HG03558 (cell line): ENCODE results near the gene TMCC2.
"Not testable (repeated sequence)": the region's sequence is repeated elsewhere in the genome, so short reads cannot be mapped to it uniquely, and the experiment has no call there.

Source experiments
- ATAC-seq: cut with Tn5 transposase; IDR thresholded peaks from one replicate; pipeline ENCODE4 v1.9.1; 2021; ENCODE audit warnings: moderate number of reproducible peaks; ENCODE audit not compliant: unreplicated experiment; ENCODE audit errors: extremely low read depth

The TMCC2 gene

GRCh38 chr1:205211169-205211838 lies 16.4 kb upstream of the TMCC2 start, which contains the start of gene DSTYK:
Gene DSTYK, minus strand, starts transcription at chr1:205211702. Its CDS starts 167 bp downstream, at chr1:205211535.
- ATAC-seq: no peak

- ATAC-seq: no peak
Observed at GRCh38 chr1:205211839-205212536, 15.8 kb upstream of the TMCC2 start.

GRCh38 chr1:205214756-205215155 lies 13.0 kb upstream of the TMCC2 start:
- no peak for ATAC-seq

- no peak for ATAC-seq
Observed at GRCh38 chr1:205216588-205216987, 11.2 kb upstream of the TMCC2 start.

- ATAC-seq: no peak
Observed at GRCh38 chr1:205217418-205217817, 10.3 kb upstream of the TMCC2 start.

- no peak for ATAC-seq
Observed at GRCh38 chr1:205220421-205220820, 7.3 kb upstream of the TMCC2 start.

- ATAC-seq: no peak
Observed at GRCh38 chr1:205224736-205225135, 3.0 kb upstream of the TMCC2 start.

GRCh38 chr1:205225901-205226765 lies 1.6 kb upstream of the TMCC2 start:
- no peak for ATAC-seq

- ATAC-seq: no peak
Observed at GRCh38 chr1:205226868-205227583, 720 bp upstream of the TMCC2 start.

- no peak for ATAC-seq
Observed at GRCh38 chr1:205228093-205228521, 361 bp downstream of the TMCC2 start.

- no peak for ATAC-seq
Observed at GRCh38 chr1:205229399-205229871, 1.7 kb downstream of the TMCC2 start.

GRCh38 chr1:205229916-205230700 lies 2.4 kb downstream of the TMCC2 start:
- no peak for ATAC-seq

- ATAC-seq: no peak
Observed at GRCh38 chr1:205230982-205231381, 3.2 kb downstream of the TMCC2 start.

- no peak for ATAC-seq
Observed at GRCh38 chr1:205232127-205232820, 4.5 kb downstream of the TMCC2 start.

GRCh38 chr1:205232945-205233397 lies 5.2 kb downstream of the TMCC2 start:
- no peak for ATAC-seq

GRCh38 chr1:205233986-205234385 lies 6.2 kb downstream of the TMCC2 start:
- not testable (repeated sequence) for ATAC-seq

- no peak for ATAC-seq
Observed at GRCh38 chr1:205235951-205236350, 8.2 kb downstream of the TMCC2 start.

- ATAC-seq: no peak
Observed at GRCh38 chr1:205236526-205236925, 8.8 kb downstream of the TMCC2 start.
